ENCODE data around the gene NPRL2.

DNA sequence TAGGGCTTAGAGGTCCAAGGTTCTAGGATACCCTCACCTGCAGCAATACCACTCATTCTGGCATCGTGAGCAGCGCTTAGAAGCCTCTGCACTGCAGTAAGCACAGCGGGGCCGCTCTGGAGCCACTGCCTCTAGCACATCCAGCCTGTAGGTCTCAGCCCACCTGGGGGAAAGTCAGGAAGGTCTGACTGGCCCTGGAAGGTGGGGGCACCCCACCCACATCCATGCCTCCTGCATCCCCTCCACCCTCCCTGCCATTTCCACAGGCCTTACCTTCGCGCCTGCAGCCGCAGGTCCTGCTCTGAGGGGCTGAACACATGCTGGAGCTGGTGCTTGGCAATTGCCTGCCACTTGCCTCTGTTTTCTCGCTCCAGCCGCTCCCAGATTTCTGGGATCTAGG lies 9.0 kb downstream of the NPRL2 start:
- TF ChIP-seq SETDB1 (IDR thresholded peaks at IDR 0.05; ENCODE audit: low read length) (no peak), TCF7 (IDR thresholded peaks at IDR 0.05; ENCODE audit: borderline replicate concordance) (no peak), NBN (IDR thresholded peaks at IDR 0.05; ENCODE audit: low read depth) (no peak), NR1H2 (CRISPR knock-in tag; IDR thresholded peaks at IDR 0.05) (no peak)
- TF ChIP-seq, protein P1, sequence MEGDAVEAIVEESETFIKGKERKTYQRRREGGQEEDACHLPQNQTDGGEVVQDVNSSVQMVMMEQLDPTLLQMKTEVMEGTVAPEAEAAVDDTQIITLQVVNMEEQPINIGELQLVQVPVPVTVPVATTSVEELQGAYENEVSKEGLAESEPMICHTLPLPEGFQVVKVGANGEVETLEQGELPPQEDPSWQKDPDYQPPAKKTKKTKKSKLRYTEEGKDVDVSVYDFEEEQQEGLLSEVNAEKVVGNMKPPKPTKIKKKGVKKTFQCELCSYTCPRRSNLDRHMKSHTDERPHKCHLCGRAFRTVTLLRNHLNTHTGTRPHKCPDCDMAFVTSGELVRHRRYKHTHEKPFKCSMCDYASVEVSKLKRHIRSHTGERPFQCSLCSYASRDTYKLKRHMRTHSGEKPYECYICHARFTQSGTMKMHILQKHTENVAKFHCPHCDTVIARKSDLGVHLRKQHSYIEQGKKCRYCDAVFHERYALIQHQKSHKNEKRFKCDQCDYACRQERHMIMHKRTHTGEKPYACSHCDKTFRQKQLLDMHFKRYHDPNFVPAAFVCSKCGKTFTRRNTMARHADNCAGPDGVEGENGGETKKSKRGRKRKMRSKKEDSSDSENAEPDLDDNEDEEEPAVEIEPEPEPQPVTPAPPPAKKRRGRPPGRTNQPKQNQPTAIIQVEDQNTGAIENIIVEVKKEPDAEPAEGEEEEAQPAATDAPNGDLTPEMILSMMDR (IDR thresholded peaks at IDR 0.05 in 2 of 3, conservative IDR thresholded peaks at IDR 0.05 in 1 of 3; ENCODE audit: insufficient read depth in 2 of 3, low read depth in 1 of 3, low read length in 3 of 3) = no peak
- TF ChIP-seq, protein P2, sequence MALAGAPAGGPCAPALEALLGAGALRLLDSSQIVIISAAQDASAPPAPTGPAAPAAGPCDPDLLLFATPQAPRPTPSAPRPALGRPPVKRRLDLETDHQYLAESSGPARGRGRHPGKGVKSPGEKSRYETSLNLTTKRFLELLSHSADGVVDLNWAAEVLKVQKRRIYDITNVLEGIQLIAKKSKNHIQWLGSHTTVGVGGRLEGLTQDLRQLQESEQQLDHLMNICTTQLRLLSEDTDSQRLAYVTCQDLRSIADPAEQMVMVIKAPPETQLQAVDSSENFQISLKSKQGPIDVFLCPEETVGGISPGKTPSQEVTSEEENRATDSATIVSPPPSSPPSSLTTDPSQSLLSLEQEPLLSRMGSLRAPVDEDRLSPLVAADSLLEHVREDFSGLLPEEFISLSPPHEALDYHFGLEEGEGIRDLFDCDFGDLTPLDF (CRISPR knock-in tag; IDR thresholded peaks at IDR 0.05) = no peak
- TF ChIP-seq, protein P3, sequence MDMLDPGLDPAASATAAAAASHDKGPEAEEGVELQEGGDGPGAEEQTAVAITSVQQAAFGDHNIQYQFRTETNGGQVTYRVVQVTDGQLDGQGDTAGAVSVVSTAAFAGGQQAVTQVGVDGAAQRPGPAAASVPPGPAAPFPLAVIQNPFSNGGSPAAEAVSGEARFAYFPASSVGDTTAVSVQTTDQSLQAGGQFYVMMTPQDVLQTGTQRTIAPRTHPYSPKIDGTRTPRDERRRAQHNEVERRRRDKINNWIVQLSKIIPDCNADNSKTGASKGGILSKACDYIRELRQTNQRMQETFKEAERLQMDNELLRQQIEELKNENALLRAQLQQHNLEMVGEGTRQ (CRISPR knock-in tag; IDR thresholded peaks at IDR 0.05) = no peak
- TF ChIP-seq, protein P4, sequence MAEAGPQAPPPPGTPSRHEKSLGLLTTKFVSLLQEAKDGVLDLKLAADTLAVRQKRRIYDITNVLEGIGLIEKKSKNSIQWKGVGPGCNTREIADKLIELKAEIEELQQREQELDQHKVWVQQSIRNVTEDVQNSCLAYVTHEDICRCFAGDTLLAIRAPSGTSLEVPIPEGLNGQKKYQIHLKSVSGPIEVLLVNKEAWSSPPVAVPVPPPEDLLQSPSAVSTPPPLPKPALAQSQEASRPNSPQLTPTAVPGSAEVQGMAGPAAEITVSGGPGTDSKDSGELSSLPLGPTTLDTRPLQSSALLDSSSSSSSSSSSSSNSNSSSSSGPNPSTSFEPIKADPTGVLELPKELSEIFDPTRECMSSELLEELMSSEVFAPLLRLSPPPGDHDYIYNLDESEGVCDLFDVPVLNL (CRISPR knock-in tag; IDR thresholded peaks at IDR 0.05; ENCODE audit: low read depth) = no peak

All from K562 (cell line).